Middle frontal gyrus (tissue), 1 donor: ENCODE data around the gene FNTB.

Experiments used
- DNase-seq: peaks from one replicate; pipeline ENCODE4 v3.0.0-alpha.2; 2015; ENCODE audit warnings: low spot score; ENCODE audit errors: extremely low spot score

The FNTB gene

GRCh38 chr14:65045709-65046108 lies 59.0 kb downstream of the FNTB start:
- DNase-seq, result no peak

- no peak for DNase-seq
Observed at GRCh38 chr14:65052832-65053231, 66.1 kb downstream of the FNTB start.

GRCh38 chr14:65053466-65053865 lies 66.8 kb downstream of the FNTB start:
- DNase-seq, result no peak

- no peak for DNase-seq
Observed at GRCh38 chr14:65054471-65055085, 67.9 kb downstream of the FNTB start.

- DNase-seq, result no peak
Observed at GRCh38 chr14:65057695-65058094, 71.0 kb downstream of the FNTB start.

- DNase-seq, result no peak
Observed at GRCh38 chr14:65062096-65063075, 75.7 kb downstream of the FNTB start.

GRCh38 chr14:65065719-65066118 lies 79.0 kb downstream of the FNTB start:
- DNase-seq, result no peak

GRCh38 chr14:65069874-65070413 lies 83.2 kb downstream of the FNTB start:
- no peak for DNase-seq

GRCh38 chr14:65070471-65070976 lies 83.8 kb downstream of the FNTB start:
- DNase-seq, result no peak

GRCh38 chr14:65071544-65071943 lies 84.8 kb downstream of the FNTB start:
- no peak for DNase-seq

GRCh38 chr14:65072256-65072655 lies 85.6 kb downstream of the FNTB start:
- no peak for DNase-seq

GRCh38 chr14:65072937-65073336 lies 86.2 kb downstream of the FNTB start:
- no peak for DNase-seq

- DNase-seq, result no peak
Observed at GRCh38 chr14:65073605-65074201, 87.0 kb downstream of the FNTB start.

- no peak for DNase-seq
Observed at GRCh38 chr14:65074449-65075150, 87.9 kb downstream of the FNTB start.

- DNase-seq, result no peak
Observed at GRCh38 chr14:65075628-65076325, 89.1 kb downstream of the FNTB start.

GRCh38 chr14:65077318-65077717 lies 90.6 kb downstream of the FNTB start:
- no peak for DNase-seq

- no peak for DNase-seq
Observed at GRCh38 chr14:65079201-65079600, 92.5 kb downstream of the FNTB start.

- DNase-seq, result no peak
Observed at GRCh38 chr14:65079768-65080167, 93.1 kb downstream of the FNTB start.

GRCh38 chr14:65080960-65081747 lies 94.5 kb downstream of the FNTB start:
- no peak for DNase-seq

- DNase-seq, result no peak
Observed at GRCh38 chr14:65082930-65083329, 96.2 kb downstream of the FNTB start.
